ENCODE measurements around the gene NGEF.
"Not testable (repeated sequence)": the region's sequence is repeated elsewhere in the genome, so short reads cannot be mapped to it uniquely, and the experiment has no call there.

NGEF gene

DNA sequence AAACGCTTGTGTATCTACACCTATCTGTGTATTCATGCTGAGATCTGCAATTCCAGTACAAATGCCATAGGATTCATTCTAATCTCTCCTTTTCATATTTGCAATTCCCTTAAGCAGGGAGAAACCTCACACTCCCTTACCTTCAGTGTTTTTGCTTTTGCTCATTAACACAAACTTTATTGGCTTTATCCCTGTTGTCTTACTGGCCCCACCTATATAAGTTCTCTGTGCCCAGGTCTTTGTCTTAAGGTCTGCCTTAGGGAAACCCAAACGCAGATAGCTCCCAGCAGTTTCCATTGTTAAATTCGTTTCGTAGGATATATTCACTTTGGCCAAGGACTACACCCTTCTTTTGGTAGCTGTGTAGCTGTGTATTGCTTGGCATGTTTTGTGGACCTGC, 147.0 kb downstream of the NGEF start:
- no peak for DNase-seq

- DNase-seq: no peak
Measured at GRCh38 chr2:232865165-232865564, 147.9 kb downstream of the NGEF start.

DNA sequence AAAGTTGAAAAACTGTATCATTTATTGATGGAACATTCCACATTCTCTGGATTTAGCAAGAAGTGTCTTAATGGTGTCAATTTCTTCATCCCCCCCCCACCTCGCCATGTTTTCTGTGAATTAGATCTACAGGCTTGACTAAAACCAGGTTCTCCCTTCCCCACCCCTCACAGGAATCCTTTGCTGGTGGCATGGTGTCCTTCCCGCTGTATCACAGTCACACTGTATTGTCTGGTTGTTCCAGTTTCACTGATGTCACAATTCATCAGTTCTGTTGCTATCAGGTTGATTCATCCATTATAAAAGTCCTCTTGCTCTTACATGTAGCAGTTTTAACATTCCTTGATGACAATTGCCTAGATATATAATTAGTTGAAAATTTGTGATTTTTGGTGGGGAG, 149.1 kb downstream of the NGEF start:
- DNase-seq: no peak

DNA sequence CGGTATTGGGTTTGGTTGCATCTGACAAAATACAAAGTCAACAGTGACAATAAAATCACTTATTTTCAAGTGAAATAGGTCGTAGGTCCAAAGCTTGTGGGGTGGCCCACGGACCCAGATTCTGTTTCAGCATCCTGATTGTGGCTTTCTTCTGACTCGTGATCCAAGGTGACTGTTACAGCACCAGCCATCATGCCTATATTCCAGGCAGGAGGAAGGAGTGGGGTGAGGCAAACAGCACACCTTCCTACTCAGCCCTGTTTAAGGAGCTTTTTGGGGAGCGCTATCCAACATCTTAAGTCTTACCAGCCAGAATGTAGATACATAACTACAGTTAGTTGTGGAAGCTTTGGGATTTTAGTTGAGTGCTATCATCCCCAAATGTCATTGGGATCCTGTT, 151.7 kb downstream of the NGEF start:
- no peak for DNase-seq

DNA sequence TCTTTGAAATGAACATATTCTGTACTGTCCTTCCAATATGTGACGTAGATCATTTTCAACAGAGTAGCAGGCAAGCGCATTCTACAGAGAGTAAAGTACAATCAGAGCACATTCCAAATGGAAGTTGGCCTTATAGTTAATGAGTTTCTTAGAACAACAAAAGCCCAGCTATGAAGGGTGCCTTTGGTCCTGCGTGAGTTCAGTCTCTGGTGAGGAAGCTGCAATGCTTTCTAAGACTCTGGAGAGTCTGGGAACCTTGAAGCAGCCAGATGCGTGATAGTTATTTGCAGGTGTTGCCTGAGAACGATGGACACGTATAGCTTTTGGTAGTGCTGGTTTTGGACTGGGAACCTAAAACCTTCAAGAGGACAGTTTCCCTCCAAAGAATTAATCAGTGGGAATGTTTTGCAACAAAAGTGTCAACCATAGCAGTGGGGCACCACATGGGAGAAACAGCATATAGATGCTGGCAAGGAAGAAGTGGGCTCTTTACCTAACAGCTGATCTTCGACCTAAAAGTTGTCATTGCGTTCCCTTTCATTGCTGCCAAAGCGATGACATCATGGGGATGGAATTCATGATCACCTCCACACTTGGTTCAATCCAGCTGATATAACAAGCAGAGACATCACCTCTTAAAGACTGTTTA, 152.3 kb downstream of the NGEF start:
- no peak for DNase-seq

GRCh38 chr2:232859385-232859916, 153.6 kb downstream of the NGEF start:
- no peak for DNase-seq

GRCh38 chr2:232857158-232857563, 155.9 kb downstream of the NGEF start:
- DNase-seq: no peak

DNA sequence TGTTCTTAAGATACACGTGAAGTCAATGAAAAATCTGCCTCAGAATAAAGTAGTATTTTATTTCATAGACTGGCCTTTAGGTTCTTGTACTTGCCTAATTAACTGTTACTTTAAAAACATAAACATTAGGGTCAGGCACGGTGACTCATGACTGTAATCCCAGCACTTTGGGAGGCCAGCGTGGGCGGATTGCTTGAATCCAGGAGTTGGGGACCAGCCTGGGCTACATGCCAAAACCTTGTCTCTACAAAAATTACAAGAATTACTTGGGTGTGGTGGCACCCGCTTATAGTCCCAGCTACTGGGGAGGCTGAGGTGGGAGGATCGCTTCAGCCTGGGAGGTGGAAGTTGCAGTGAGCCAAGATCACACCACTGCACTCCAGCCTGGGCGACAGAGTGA, 159.0 kb downstream of the NGEF start:
- no peak for DNase-seq

DNA sequence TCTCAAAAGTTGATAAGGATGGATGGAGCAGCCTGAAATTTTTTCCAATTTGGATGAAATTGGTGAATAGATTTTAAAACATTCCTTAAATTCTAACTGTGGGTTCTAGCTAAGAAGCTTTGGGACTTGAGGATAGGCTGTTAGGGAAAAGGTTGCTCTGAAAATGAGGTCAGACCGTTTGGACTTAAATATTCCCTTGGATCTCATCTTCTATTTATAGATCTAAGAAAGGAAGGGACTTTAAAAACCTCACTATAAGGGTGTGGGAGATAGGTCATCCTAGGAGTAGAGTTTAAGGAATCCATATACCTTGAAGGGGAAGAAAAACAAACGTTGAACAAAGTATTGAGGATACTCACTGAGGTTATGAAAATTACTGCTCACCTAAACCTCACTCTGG, 160.4 kb downstream of the NGEF start:
- no peak for DNase-seq

GRCh38 chr2:232852081-232852480, 161.0 kb downstream of the NGEF start:
- DNase-seq: not testable (repeated sequence)

- DNase-seq: no peak
Measured at GRCh38 chr2:232850039-232850438, 163.0 kb downstream of the NGEF start.

- no peak for DNase-seq
Measured at GRCh38 chr2:232846055-232846454, 167.0 kb downstream of the NGEF start.

- no peak for DNase-seq
Measured at GRCh38 chr2:232843834-232844233, 169.2 kb downstream of the NGEF start.

- no peak for DNase-seq
Measured at GRCh38 chr2:232842689-232843088, 170.4 kb downstream of the NGEF start.

DNA sequence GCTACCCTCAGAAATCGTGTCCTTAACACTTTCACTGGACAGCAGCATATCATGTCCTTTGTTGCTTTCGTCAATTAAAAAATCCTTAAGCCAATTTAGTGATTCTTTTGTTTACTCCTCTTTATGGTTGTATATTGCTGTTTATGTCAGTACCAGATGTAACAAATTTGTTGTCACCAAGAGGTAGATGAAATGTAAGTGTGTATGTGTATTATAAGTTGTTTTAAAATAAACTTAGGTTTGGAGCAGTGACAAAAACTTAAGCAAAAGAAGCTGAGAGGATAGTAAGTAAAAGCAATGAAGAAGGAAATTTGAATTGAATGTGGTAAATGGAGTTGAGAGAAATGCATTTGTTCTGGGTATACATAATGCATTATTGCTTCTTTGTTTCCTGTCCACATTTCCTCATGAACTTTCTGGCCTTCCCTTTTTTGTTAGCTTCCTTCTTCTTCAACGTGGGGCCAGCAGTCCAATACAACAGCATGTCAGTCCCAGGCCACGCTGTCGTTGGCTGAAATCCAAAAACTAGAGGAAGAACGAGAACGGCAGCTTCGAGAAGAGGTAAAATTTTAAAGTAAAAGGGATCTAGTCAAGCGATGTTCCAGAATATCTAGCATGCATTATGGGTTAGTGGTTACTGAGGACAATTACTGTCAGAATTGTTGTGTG, 173.5 kb downstream of the NGEF start:
- DNase-seq: no peak

GRCh38 chr2:232838406-232838874, 174.6 kb downstream of the NGEF start:
- no peak for DNase-seq

DNA sequence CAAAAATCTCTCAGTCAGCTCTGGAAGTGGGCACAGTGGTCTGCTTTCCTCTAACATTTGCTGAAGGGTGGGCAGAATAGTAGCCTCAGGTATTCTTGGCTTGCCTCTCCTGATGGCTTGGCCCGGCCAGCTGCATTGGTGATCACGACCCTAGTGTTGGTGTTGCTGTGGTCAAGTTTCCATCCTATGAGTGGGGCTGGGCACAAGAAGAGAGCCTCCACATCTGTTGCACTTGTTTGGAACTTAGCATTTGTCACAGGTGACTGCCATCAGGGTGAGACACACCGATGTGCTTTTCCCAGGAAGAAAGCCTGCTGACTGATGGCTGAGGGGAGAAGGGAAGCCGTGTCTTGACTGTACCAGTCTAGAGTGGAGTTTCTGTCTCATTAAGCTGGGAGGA, 176.1 kb downstream of the NGEF start:
- no peak for DNase-seq

- no peak for DNase-seq
Measured at GRCh38 chr2:232835687-232836208, 177.3 kb downstream of the NGEF start.

DNA sequence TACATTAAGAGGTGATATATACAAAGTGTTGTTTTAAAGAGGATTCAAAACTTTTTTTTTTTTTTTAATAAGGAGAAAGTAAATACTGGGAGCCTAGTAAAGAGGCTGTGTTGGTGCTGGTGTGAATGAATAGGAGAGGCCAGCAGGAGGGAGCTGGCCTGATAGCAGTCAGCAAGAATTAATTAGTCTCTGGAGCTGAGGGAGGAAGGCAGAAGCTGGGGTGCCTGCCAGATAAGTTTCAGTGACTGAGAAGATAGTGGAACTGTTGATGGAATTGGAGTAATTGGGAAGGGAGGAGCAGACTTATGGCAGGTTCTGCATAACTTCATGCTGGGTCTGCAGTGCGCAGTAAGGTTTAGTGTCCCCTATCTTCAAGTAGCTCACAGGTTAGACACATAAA, 179.2 kb downstream of the NGEF start:
- DNase-seq: no peak

DNA sequence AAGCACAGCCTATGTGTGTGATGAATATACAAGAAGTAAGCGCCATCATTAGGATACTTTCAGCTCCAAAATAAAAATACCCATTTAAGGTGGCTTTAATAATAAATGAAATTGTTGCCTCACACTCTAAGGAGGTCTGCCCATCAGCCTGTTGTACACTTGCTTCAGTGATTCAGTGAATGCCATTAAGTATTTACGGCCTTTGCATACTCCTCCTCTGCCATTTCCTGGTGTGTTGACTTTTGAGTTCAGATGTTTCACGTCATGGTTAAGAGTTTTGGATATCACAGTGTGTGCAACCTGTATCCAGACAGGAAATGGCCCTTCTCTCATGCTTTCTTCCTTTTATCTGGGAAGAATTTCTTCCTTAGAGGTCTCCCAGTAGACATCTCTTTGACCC, 181.6 kb downstream of the NGEF start:
- DNase-seq: no peak

GRCh38 chr2:232829988-232830387, 183.1 kb downstream of the NGEF start:
- DNase-seq: no peak
